Body of pancreas (tissue), 4 donors: ENCODE measurements around the gene NOXA1.

Experiments
- POLR2A ChIP-seq, 3 donors: fragments of 450-650 bp; IDR thresholded peaks; one replicate each; pipeline ENCODE4 v1.6.1; 2016; ENCODE audit warnings: antibody characterized with exemption in 3 of 3, mild to moderate bottlenecking in 2 of 3
- TF ChIP-seq, protein P1 (sequence below), 7 experiments: fragments of 450-650 bp in 4 of 7; fragments of 200-600 bp in 3 of 7; sonication (generic) in 3 of 7; IDR thresholded peaks; one replicate each; pipeline ENCODE4 v1.5.1; 2016 to 2019; ENCODE audit warnings: antibody characterized with exemption in 7 of 7

DNA sequence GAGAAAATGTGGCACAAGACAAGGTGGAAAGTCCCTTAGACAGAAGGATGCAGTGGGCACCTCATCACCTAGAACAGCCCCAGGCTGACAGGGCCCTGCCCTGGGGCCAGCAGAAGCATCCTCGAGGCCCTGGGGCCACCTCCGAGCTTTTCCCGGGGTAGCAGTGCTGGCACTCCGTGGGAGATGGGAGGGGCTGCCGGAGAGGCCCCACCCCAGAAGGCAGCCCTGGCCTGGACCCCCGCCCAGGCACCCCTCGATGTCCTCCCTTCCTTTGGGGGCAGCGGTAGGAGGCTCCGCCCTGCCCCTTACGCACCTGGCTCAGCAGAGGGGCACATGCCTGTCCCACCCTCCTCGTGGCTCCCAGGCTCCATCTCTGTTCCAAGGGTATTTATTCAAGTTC, 53.7 kb downstream of the NOXA1 start:
- TF ChIP-seq, protein P1, sequence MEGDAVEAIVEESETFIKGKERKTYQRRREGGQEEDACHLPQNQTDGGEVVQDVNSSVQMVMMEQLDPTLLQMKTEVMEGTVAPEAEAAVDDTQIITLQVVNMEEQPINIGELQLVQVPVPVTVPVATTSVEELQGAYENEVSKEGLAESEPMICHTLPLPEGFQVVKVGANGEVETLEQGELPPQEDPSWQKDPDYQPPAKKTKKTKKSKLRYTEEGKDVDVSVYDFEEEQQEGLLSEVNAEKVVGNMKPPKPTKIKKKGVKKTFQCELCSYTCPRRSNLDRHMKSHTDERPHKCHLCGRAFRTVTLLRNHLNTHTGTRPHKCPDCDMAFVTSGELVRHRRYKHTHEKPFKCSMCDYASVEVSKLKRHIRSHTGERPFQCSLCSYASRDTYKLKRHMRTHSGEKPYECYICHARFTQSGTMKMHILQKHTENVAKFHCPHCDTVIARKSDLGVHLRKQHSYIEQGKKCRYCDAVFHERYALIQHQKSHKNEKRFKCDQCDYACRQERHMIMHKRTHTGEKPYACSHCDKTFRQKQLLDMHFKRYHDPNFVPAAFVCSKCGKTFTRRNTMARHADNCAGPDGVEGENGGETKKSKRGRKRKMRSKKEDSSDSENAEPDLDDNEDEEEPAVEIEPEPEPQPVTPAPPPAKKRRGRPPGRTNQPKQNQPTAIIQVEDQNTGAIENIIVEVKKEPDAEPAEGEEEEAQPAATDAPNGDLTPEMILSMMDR (IDR thresholded peaks at IDR 0.05) = no peak
- TF ChIP-seq POLR2A (IDR thresholded peaks at IDR 0.05) = no peak
